Measurements from ENCODE around the gene CMC1. TPM values are rescaled to one million over a fixed set of nuclear protein-coding genes. Genes with fewer than 3 reads are reported as not detected.

Gene CMC1
- total and polyA plus RNA-seq, 12 donors: 16.9 to 68.6 (median 27.4) TPM

DNA sequence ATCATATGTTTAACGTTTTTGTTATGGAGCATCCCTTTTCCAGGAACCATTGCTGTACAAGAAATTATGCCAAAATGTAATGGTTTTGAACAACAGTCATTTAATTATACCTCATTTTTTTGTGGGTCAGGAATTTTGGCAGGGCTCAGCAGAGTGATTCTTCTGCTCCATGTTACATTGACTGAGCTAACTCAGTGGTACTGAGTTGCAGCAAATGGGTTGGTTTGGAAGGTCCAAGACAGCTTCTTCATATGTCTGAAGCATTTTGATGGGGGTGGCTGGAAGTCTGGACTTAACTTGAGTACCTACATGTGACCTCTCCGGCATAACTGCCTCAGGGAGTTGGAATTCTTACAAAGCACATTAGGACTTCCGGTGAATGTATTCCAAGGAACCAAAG, 26.0 kb upstream of the CMC1 start:
- Histone ChIP-seq H3K27me3 (no peaks in the 10 kb centered on the region), H3K4me1 (no peaks in the 10 kb centered on the region), H3K27ac (no peak overlapping the region), H3K36me3 (no peaks in the 10 kb centered on the region), H3K9me3 (peaks cover 0 to 43% (median 11%) of the 10 kb centered on the region in 11 donors), H3K4me3 (no peak overlapping the region)
- no peak for ATAC-seq
- WGBS, 2 donors: 86 to 89% methylated on average over 3 of the region's 3 CpGs
- no peak for DNase-seq
- TF ChIP-seq, protein P1, sequence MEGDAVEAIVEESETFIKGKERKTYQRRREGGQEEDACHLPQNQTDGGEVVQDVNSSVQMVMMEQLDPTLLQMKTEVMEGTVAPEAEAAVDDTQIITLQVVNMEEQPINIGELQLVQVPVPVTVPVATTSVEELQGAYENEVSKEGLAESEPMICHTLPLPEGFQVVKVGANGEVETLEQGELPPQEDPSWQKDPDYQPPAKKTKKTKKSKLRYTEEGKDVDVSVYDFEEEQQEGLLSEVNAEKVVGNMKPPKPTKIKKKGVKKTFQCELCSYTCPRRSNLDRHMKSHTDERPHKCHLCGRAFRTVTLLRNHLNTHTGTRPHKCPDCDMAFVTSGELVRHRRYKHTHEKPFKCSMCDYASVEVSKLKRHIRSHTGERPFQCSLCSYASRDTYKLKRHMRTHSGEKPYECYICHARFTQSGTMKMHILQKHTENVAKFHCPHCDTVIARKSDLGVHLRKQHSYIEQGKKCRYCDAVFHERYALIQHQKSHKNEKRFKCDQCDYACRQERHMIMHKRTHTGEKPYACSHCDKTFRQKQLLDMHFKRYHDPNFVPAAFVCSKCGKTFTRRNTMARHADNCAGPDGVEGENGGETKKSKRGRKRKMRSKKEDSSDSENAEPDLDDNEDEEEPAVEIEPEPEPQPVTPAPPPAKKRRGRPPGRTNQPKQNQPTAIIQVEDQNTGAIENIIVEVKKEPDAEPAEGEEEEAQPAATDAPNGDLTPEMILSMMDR (IDR thresholded peaks at IDR 0.05): no peak
- intact Hi-C loops (cut with DNase I): no loop called here

DNA sequence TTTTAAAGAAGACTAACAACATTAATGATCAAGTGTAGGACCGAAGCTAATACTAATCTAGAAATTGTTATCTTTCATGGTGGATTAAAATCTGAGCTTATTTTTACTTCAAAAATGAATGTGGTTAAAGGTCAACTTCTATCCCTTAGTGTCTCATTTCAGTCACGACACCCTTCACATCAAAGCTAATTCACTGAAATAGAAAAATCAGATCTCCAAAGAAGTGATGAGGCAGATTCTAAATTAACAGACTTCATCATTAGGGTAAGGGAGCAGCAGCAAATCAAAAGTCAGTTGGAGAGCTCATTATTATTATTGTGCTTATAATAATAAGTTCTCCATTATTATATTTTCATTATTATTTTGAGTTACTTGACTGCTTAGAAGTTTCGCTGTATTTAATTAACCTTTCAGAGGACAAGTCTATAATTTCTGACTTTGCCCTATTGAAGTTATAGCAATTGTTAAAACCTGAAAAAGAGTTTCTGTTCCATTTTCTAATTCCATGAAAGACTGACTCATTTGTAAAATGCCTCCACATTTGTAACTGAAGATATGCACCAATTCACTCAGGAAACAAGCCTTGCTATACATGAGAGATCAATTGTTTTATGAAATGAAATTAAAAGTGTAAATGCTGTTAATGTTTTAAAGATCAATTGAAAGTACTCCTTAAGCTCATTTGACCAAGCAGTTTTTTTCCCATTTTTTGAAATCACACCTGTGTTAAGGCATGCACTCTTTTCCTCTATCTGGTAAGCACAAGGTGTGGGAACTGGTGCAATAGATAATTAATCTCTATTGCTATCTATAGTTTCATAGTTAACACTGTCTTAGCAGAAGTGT, 23.1 kb upstream of the CMC1 start:
- WGBS, 2 donors: 84 to 89% methylated on average over 3 of the region's 3 CpGs
- H3K27ac ChIP-seq: no peak overlapping the region
- no peaks in the 10 kb centered on the region for H3K4me1 ChIP-seq
- H3K36me3 ChIP-seq: no peaks in the 10 kb centered on the region
- H3K27me3 ChIP-seq: no peaks in the 10 kb centered on the region
- DNase-seq (no peak), ATAC-seq (no peak)
- H3K4me3 ChIP-seq: no peak overlapping the region
- H3K9me3 ChIP-seq: peaks cover 0 to 35% (median 11%) of the 10 kb centered on the region in 11 donors
- TF ChIP-seq, protein P1 (IDR thresholded peaks at IDR 0.05): no peak
- intact Hi-C loops (cut with DNase I): no loop called here

DNA sequence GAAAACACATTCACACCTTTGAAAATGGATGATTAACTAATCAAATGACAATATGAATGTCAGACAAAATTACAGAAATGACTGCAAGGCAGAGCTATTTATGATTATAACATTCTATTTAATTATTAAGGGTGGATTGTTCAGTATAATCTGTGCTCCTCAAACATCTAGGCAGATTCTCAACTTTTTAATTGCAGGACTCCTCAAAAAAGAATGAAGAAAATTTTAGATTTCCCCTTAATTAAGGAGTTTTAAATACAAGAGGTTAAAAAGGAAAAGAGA, 22.6 kb upstream of the CMC1 start:
- H3K4me1 ChIP-seq: no peaks in the 10 kb centered on the region
- TF ChIP-seq, protein P1 (IDR thresholded peaks at IDR 0.05): no peak
- ATAC-seq (no peak), DNase-seq (no peak)
- no peaks in the 10 kb centered on the region for H3K27me3 ChIP-seq
- H3K9me3 ChIP-seq: peaks cover 0 to 30% (median 11%) of the 10 kb centered on the region in 11 donors
- intact Hi-C loops (cut with DNase I): no loop called here
- no peak overlapping the region for H3K27ac ChIP-seq
- H3K36me3 ChIP-seq: no peaks in the 10 kb centered on the region
- no peak overlapping the region for H3K4me3 ChIP-seq

DNA sequence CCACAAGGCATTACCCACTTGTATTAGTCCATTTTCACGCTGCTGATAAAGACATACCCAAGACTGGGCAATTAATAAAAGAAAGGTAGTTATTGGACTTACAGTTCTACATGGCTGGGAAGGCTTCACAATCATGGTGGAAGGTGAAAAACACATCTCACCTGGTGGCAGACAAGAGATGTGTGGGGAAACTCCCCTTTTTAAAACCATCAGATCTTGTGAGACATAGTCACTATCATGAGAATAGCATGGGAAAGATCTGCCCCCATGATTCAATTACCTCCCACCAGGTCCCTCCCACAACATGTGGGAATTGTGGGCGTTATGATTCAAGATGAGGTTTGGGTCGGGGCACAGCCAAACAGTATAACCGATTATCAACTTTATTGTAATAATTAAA, 17.0 kb upstream of the CMC1 start:
- intact Hi-C loops (cut with DNase I): no loop called here
- no peak for DNase-seq
- WGBS, 2 donors: 91 to 92% methylated on average over 4 of the region's 4 CpGs

More for the DNA sequence above, 17.0 kb upstream of the CMC1 start:
- ATAC-seq: no peak
- H3K36me3 ChIP-seq: no peaks in the 10 kb centered on the region
- H3K27me3 ChIP-seq: no peaks in the 10 kb centered on the region
- H3K9me3 ChIP-seq: peaks cover 0 to 5% (median 0%) of the 10 kb centered on the region in 11 donors
- H3K27ac ChIP-seq: no peak overlapping the region
- H3K4me3 ChIP-seq: no peak overlapping the region
- H3K4me1 ChIP-seq: no peaks in the 10 kb centered on the region
- TF ChIP-seq, protein P1 (IDR thresholded peaks at IDR 0.05): no peak
